Nucleus accumbens (tissue), 56 donors: ENCODE data around the gene MYO9A.
A peak's percentile ranks its signal among the peaks of the same experiment; 100 is the strongest.
"Not testable (repeated sequence)": the region's sequence is repeated elsewhere in the genome, so short reads cannot be mapped to it uniquely, and the experiment has no call there.

Experiments used
- DNase-seq, 56 donors: peaks; one replicate each; lab custom pipeline; 2025; lab: John Stamatoyannopoulos, UW

Gene MYO9A

GRCh38 chr15:72047020-72047419, 70.9 kb downstream of the MYO9A start:
- peak in 6 of 56 donors; percentile 4 to 37 (median 10) for DNase-seq

- no peak for DNase-seq
These were observed 73.0 kb downstream of the MYO9A start for GRCh38 chr15:72044956-72045355.

- no peak for DNase-seq
These were observed 75.1 kb downstream of the MYO9A start for GRCh38 chr15:72042865-72043264.

- DNase-seq = no peak
These were observed 75.9 kb downstream of the MYO9A start for GRCh38 chr15:72042054-72042453.

- DNase-seq = no peak
These were observed 80.6 kb downstream of the MYO9A start for GRCh38 chr15:72037321-72037720.

- no peak for DNase-seq
These were observed 82.9 kb downstream of the MYO9A start for GRCh38 chr15:72034859-72035650.

GRCh38 chr15:72034351-72034750, 83.6 kb downstream of the MYO9A start:
- no peak for DNase-seq

GRCh38 chr15:72033711-72034110, 84.2 kb downstream of the MYO9A start:
- no peak for DNase-seq

- no peak for DNase-seq
These were observed 84.7 kb downstream of the MYO9A start for GRCh38 chr15:72033285-72033684.

GRCh38 chr15:72021604-72022003, 96.3 kb downstream of the MYO9A start:
- no peak for DNase-seq

GRCh38 chr15:72020799-72021198, 97.2 kb downstream of the MYO9A start:
- no peak for DNase-seq

GRCh38 chr15:72014555-72014954, 103.4 kb downstream of the MYO9A start:
- DNase-seq = not testable (repeated sequence)

- DNase-seq = no peak
These were observed 104.2 kb downstream of the MYO9A start for GRCh38 chr15:72013703-72014102.

- no peak for DNase-seq
These were observed 106.5 kb downstream of the MYO9A start for GRCh38 chr15:72011302-72011942.

GRCh38 chr15:72009222-72009621, 108.7 kb downstream of the MYO9A start:
- no peak for DNase-seq

GRCh38 chr15:72006382-72006781, 111.6 kb downstream of the MYO9A start:
- no peak for DNase-seq

GRCh38 chr15:72005483-72005882, 112.5 kb downstream of the MYO9A start:
- no peak for DNase-seq

GRCh38 chr15:71999807-72000206, 118.1 kb downstream of the MYO9A start:
- DNase-seq = no peak

GRCh38 chr15:71998717-71999116, 119.2 kb downstream of the MYO9A start:
- DNase-seq = not testable (repeated sequence)

GRCh38 chr15:71997691-71998090, 120.3 kb downstream of the MYO9A start:
- no peak for DNase-seq

- peak in 9 of 56 donors; percentile 3 to 25 (median 6) for DNase-seq
These were observed 142.2 kb downstream of the MYO9A start for GRCh38 chr15:71975816-71976150.

- no peak for DNase-seq
These were observed 143.7 kb downstream of the MYO9A start for GRCh38 chr15:71974211-71974610.
